Measurements from ENCODE around the gene MARK3.

The MARK3 gene

DNA sequence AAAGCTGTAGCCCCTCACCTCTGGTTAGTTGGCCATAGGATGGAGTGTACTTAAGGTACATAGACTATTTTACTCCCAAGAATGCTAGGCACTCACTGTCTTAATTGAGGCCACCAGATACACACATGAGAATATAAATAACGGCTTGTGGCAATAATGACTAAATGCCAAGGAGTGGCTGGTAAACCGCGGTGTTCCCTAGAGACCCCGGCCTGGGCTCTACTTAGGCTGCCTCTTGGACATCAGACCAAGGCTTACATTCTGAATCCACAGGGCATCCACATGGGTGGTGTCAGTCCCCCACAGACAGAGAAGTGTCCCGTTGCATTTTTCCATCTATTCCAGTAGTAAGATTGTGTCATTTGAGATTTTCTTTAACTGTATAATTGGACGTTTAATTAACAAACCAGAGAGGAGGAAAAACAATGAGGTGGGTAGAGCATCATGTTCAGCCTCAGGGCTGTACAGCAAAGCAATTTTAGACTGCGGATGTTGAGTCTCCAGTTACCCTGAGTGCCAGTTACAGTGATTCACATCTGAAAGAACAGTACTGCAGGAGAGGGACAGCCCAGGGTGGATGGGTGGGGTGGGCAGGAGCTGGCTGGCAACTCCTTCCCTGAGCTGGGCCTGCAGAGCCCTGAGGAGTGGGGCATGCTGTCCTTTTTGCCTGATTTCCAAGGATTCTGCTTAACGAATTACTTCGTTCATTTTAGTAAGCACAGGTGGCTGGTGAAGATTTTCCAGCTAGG, 116.9 kb downstream of the MARK3 start:
- no peak for DNase-seq (ENCODE audit: low read depth)
- TF ChIP-seq, protein P1, sequence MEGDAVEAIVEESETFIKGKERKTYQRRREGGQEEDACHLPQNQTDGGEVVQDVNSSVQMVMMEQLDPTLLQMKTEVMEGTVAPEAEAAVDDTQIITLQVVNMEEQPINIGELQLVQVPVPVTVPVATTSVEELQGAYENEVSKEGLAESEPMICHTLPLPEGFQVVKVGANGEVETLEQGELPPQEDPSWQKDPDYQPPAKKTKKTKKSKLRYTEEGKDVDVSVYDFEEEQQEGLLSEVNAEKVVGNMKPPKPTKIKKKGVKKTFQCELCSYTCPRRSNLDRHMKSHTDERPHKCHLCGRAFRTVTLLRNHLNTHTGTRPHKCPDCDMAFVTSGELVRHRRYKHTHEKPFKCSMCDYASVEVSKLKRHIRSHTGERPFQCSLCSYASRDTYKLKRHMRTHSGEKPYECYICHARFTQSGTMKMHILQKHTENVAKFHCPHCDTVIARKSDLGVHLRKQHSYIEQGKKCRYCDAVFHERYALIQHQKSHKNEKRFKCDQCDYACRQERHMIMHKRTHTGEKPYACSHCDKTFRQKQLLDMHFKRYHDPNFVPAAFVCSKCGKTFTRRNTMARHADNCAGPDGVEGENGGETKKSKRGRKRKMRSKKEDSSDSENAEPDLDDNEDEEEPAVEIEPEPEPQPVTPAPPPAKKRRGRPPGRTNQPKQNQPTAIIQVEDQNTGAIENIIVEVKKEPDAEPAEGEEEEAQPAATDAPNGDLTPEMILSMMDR (IDR thresholded peaks at IDR 0.05; ENCODE audit: insufficient read depth, low read depth, low read length, missing control alignments): no peak
- H3K4me3 ChIP-seq (ENCODE audit: low read length): no peak overlapping the region

DNA sequence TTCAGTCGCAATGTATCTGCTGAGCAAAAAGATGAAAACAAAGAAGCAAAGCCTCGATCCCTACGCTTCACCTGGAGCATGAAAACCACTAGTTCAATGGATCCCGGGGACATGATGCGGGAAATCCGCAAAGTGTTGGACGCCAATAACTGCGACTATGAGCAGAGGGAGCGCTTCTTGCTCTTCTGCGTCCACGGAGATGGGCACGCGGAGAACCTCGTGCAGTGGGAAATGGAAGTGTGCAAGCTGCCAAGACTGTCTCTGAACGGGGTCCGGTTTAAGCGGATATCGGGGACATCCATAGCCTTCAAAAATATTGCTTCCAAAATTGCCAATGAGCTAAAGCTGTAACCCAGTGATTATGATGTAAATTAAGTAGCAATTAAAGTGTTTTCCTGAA, 117.7 kb downstream of the MARK3 start:
- TF ChIP-seq, protein P1 (IDR thresholded peaks at IDR 0.05; ENCODE audit: insufficient read depth, low read depth, low read length, missing control alignments): no peak
- no peak for DNase-seq (ENCODE audit: low read depth)
- H3K4me3 ChIP-seq (ENCODE audit: low read length): no peak overlapping the region

DNA sequence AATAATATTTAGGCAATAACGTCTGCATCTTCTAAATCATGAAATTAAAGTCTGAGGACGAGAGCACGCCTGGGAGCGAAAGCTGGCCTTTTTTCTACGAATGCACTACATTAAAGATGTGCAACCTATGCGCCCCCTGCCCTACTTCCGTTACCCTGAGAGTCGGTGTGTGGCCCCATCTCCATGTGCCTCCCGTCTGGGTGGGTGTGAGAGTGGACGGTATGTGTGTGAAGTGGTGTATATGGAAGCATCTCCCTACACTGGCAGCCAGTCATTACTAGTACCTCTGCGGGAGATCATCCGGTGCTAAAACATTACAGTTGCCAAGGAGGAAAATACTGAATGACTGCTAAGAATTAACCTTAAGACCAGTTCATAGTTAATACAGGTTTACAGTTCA, 118.1 kb downstream of the MARK3 start:
- no peak for DNase-seq (ENCODE audit: low read depth)
- TF ChIP-seq, protein P1 (IDR thresholded peaks at IDR 0.05; ENCODE audit: insufficient read depth, low read depth, low read length, missing control alignments): no peak
- H3K4me3 ChIP-seq (ENCODE audit: low read length): no peak overlapping the region

DNA sequence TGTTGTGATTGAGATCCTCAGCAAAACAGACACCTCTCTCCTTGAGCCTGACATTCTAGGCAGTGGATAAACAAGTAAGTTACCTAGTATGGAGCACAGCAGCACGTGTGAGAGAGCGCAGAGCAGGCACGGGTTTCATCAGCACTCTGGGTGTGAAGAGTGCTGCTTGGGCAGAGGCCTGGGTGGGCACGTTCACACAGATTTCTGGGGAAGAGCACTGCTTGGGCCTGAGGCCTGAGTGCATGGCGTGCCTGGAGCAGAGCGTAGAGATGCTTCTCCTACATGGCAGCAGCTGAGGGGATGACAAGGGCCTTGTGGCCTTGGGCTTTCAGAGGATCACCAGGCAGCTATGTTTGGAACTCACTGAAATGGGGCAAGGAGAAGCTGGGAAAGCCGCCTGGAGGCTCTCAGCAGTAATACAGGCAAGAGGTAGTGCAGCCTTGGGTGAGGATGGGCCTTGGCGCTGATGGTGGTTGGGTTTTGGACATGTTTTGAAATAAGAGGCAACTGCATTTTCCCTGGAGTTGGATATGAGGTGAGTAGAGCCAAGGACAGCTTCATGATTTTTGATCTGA, 119.9 kb downstream of the MARK3 start:
- no peak for DNase-seq (ENCODE audit: low read depth)
- TF ChIP-seq, protein P1 (IDR thresholded peaks at IDR 0.05; ENCODE audit: insufficient read depth, low read depth, low read length, missing control alignments): peak; percentile 20
- no peak overlapping the region for H3K4me3 ChIP-seq (ENCODE audit: low read length)

DNA sequence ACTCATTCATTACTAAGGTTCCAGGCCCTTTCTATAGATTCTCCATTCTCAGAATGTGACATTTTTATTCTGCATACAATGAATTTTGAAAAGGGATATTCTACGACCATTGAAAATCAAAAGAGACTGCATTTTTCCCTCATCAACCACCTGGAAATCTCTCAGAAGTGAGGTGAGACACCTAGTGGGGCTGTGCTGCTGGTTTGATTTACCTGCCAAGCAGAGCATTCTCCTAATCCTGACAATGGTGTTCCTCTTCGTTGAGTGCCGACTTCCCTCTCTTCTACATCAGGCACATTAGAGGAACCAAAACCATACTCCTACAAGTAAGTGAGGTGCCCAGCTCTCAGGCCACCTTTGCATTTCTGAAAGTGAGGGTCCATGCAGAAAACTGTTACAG, 122.5 kb downstream of the MARK3 start:
- TF ChIP-seq, protein P1 (IDR thresholded peaks at IDR 0.05; ENCODE audit: insufficient read depth, low read depth, low read length, missing control alignments): no peak
- DNase-seq (ENCODE audit: low read depth): no peak

DNA sequence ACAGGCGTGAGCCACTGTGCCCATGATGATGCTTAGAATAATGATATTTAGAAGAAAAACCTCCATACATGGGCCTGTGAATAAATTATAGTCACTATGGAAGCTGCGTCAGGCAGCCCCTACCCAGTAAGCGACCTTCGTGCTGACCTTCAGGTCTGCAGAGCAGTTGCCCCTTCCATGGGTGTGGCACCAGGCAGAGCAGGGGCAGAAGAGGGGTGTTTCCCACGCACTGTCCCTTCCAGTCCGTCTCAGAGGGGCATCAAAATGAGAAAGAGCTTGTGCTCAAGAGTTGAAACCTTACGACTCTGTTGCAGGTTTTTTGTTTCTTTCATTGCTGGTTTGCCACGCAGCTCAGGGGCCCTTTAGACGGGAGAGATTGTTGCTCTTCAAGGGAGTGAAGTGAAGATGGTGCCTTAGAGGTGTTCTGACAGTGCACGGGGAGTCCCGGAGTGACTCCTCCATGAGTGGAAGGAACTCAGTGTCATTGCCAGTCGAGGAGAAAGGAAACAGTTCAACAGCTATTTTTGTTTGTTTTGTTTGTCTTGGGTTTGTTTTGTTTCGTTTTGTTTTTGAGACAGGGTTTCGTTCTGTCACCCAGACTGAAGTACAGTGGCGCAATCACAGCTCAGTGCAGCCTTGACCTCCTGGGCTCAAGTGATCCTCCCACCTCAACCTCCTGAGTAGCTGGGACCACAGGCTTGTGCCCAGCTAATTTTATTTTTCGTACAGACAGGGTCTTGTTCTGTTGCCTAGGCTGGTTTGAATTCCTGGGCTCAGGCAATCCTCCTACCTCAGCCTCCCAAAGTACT, 123.5 kb downstream of the MARK3 start:
- TF ChIP-seq, protein P1 (IDR thresholded peaks at IDR 0.05; ENCODE audit: insufficient read depth, low read depth, low read length, missing control alignments): no peak
- H3K4me3 ChIP-seq (ENCODE audit: low read length): no peak overlapping the region
- no peak for DNase-seq (ENCODE audit: low read depth)

More for the DNA sequence above, 122.5 kb downstream of the MARK3 start:
- no peak overlapping the region for H3K4me3 ChIP-seq (ENCODE audit: low read length)

Data from epithelial cell of esophagus (primary cell).